HEK293T (cell line): ENCODE results near the gene KDM5A.
A peak's percentile ranks its signal among the peaks of the same experiment; 100 is the strongest.
"Not testable (repeated sequence)": the region's sequence is repeated elsewhere in the genome, so short reads cannot be mapped to it uniquely, and the experiment has no call there.

ENCODE experiments used
- CTCF ChIA-PET: fragments of 350-600 bp; formaldehyde crosslinking; extraction: SDS; loops from one replicate; lab custom pipeline; 2021; ENCODE audit warnings: antibody characterized with exemption, inconsistent platforms; lab: Yijun Ruan, JAX
- POLR2A ChIA-PET: fragments of 350-600 bp; formaldehyde crosslinking; extraction: SDS; loops from one replicate; lab custom pipeline; 2020; ENCODE audit warnings: antibody characterized with exemption, inconsistent platforms; lab: Yijun Ruan, JAX
- DNase-seq: peaks from one replicate; pipeline ENCODE4 v3.0.0; 2012; ENCODE audit warnings: mixed read lengths; ENCODE audit errors: extremely low spot score
- ARNT ChIP-seq: fragments of 450-650 bp; IDR thresholded peaks from 2 replicates; pipeline ENCODE4 v1.6.1; 2017; ENCODE audit warnings: mild to moderate bottlenecking
- CTBP1 ChIP-seq: fragments of 450-650 bp; IDR thresholded peaks from 2 replicates; pipeline ENCODE4 v1.6.1; 2016; ENCODE audit warnings: borderline replicate concordance
- ELF4 ChIP-seq: fragments of 450-650 bp; IDR thresholded peaks from 2 replicates; pipeline ENCODE4 v1.6.1; 2017; ENCODE audit warnings: antibody characterized with exemption
- FOXA1 ChIP-seq: fragments of 450-650 bp; IDR thresholded peaks from 2 replicates; pipeline ENCODE4 v1.6.1; 2016; ENCODE audit warnings: mild to moderate bottlenecking
- FOXK2 ChIP-seq: fragments of 450-650 bp; IDR thresholded peaks from 2 replicates; pipeline ENCODE4 v1.6.1; 2016; ENCODE audit warnings: mild to moderate bottlenecking
- FOXM1 ChIP-seq: fragments of 450-650 bp; IDR thresholded peaks from 2 replicates; pipeline ENCODE4 v1.6.1; 2017; ENCODE audit warnings: mild to moderate bottlenecking, borderline replicate concordance
- HDGF ChIP-seq: fragments of 450-650 bp; IDR thresholded peaks from 2 replicates; pipeline ENCODE4 v1.6.1; 2017; ENCODE audit warnings: antibody characterized with exemption, borderline replicate concordance
- L3MBTL2 ChIP-seq: fragments of 450-650 bp; conservative IDR thresholded peaks from 2 replicates; pipeline ENCODE4 v1.6.1; 2016; ENCODE audit warnings: mild to moderate bottlenecking
- LEF1 ChIP-seq: fragments of 450-650 bp; IDR thresholded peaks from 2 replicates; pipeline ENCODE4 v1.6.1; 2017; ENCODE audit warnings: mild to moderate bottlenecking, borderline replicate concordance
- NFRKB ChIP-seq: fragments of 450-650 bp; IDR thresholded peaks from 2 replicates; pipeline ENCODE4 v1.6.1; 2016; ENCODE audit warnings: mild to moderate bottlenecking, moderate library complexity
- SP1 ChIP-seq: fragments of 450-650 bp; IDR thresholded peaks from 2 replicates; pipeline ENCODE4 v1.6.1; 2017
- SUZ12 ChIP-seq: fragments of 450-650 bp; IDR thresholded peaks from 2 replicates; pipeline ENCODE4 v1.6.1; 2016; ENCODE audit warnings: mild to moderate bottlenecking
- TF ChIP-seq, protein P1 (sequence below): fragments of 450-650 bp; IDR thresholded peaks from 2 replicates; pipeline ENCODE4 v1.6.1; 2016

Gene KDM5A

GRCh38 chr12:308511-308910 is 80.6 kb downstream of the KDM5A start:
- ChIA-PET CTCF (no interaction called here), POLR2A (no interaction called here)
- TF ChIP-seq L3MBTL2 (no peak), NFRKB (no peak), CTBP1 (no peak)
- TF ChIP-seq, protein P1, sequence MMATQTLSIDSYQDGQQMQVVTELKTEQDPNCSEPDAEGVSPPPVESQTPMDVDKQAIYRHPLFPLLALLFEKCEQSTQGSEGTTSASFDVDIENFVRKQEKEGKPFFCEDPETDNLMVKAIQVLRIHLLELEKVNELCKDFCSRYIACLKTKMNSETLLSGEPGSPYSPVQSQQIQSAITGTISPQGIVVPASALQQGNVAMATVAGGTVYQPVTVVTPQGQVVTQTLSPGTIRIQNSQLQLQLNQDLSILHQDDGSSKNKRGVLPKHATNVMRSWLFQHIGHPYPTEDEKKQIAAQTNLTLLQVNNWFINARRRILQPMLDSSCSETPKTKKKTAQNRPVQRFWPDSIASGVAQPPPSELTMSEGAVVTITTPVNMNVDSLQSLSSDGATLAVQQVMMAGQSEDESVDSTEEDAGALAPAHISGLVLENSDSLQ: no peak
- DNase-seq: no peak

- CTCF ChIA-PET: no interaction called here
- TF ChIP-seq SUZ12 (no peak), LEF1 (no peak), FOXA1 (no peak), CTBP1 (no peak), FOXM1 (no peak), ELF4 (no peak), FOXK2 (no peak), L3MBTL2 (no peak), ARNT (no peak)
- no peak for DNase-seq
- POLR2A ChIA-PET: no interaction called here
Measured at GRCh38 chr12:307406-307805, 81.7 kb downstream of the KDM5A start.

DNA sequence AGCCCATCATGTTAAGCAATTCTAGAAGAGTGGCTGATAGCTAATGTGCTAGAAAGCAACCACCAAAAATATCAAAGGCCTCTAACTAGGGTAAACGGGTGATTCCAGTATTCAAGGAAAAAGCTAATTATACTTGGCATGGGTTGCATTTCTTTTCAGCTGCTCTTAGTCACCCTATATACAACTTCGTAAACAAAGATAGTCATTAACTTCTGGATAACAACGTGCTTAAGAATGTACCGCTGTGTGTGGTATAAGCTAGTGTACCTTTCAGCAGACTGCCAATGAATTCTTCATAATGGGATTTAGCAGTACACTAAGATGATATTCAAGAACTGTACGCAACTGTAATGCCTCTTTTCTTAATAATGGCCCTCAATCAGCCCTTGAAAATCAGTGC is 84.3 kb downstream of the KDM5A start:
- ChIA-PET CTCF (no interaction called here), POLR2A (no interaction called here)
- DNase-seq: no peak
- TF ChIP-seq FOXK2: no peak
- no peak for TF ChIP-seq ELF4
- no peak for TF ChIP-seq FOXA1
- no peak for TF ChIP-seq L3MBTL2
- TF ChIP-seq, protein P1: no peak
- TF ChIP-seq SP1: no peak
- no peak for TF ChIP-seq SUZ12

- CTCF ChIA-PET, DNase-seq, POLR2A ChIA-PET: not testable (repeated sequence)
Measured at GRCh38 chr12:302766-303165, 86.4 kb downstream of the KDM5A start.

DNA sequence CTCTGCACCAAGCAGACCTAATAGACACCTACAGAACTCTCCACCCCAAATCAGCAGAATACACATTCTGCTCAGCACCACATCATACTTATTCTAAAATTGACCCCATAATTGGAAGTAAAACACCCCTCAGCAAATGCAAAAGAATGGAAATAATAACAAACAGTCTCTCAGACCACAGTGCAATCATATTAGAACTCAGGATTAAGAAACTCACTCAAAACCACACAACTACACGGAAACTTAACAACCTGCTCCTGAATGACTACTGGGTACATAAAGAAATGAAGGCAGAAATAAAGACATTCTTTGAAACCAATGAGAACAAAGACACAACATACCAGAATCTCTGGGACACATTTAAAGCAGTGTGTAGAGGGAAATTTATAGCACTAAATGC is 89.0 kb downstream of the KDM5A start:
- CTCF ChIA-PET, DNase-seq, POLR2A ChIA-PET: not testable (repeated sequence)

DNA sequence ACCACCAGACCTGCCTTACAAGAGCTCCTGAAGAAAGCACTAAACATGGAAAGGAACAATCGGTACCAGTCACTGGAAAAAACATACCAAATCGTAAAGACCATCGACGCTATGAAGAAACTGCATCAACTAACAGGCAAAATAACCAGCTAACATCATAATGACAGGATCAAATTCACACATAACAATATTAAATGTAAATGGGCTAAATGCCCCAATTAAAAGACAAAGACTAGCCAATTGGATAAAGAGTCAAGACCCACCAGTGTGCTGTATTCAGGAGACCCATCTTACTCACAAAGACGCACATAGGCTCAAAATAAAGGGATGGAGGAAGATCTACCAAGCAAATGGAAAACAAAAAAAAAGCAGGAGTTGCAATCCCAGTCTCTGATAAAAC is 89.6 kb downstream of the KDM5A start:
- CTCF ChIA-PET, POLR2A ChIA-PET, DNase-seq: not testable (repeated sequence)

- POLR2A ChIA-PET, DNase-seq, CTCF ChIA-PET: not testable (repeated sequence)
Measured at GRCh38 chr12:298059-298458, 91.1 kb downstream of the KDM5A start.

DNA sequence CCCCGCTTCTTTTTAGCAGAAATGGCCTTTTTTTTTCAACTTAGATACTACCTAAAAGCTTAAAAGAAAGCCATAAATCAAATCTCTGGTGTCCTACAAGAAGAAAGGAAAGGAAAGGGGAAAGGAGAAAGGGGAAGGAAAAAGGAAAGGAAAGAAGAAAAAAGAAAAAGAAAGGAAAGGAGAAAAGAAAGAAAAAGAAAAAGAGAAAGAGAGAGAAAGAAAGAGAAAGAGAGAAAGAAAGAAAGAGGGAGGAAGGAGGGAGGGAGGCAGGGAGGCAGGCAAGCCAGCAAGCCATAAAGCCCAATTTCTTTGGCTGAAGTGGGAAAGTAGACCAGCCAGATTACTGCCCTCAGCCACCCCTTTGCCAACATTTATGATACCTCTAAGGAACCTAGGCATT is 94.0 kb downstream of the KDM5A start:
- ChIA-PET POLR2A (no interaction called here), CTCF (interaction anchor here (0.6 kb wide), 1 partner anchor 1918 kb away, joined by 3 read pairs; no protein-coding TSS in a partner anchor)
- TF ChIP-seq LEF1: no peak
- no peak for TF ChIP-seq HDGF
- no peak for TF ChIP-seq SUZ12
- no peak for DNase-seq

GRCh38 chr12:293199-293598 is 95.9 kb downstream of the KDM5A start:
- no peak for DNase-seq
- TF ChIP-seq, protein P1: peak; percentile 42; the same call in 1 of the 2 replicates
- TF ChIP-seq FOXK2: no peak
- ChIA-PET CTCF (no interaction called here), POLR2A (no interaction called here)

DNA sequence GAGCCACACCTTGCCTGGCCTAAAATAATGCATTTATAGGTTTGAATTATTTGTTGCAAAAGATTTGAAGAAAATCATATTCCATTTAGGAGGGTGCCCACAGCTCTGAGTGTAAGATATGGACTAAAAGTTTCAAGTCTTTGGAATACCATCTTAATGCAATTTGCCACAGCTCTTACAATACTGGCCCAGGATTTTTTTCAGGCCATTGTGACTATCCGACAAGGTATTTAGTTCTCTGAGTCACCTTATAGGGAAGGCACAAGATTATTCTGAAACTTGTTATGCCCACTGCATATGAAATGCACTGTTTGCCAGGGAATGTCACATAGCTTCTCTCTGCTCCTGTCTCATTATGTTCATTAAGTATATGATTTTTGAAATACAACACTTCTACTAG is 96.9 kb downstream of the KDM5A start:
- no peak for DNase-seq

More for the DNA sequence above, 96.9 kb downstream of the KDM5A start:
- POLR2A ChIA-PET: no interaction called here
- CTCF ChIA-PET: no interaction called here
- TF ChIP-seq SUZ12 (no peak), NFRKB (no peak)
- TF ChIP-seq, protein P1: no peak
